Epithelial cell of prostate (primary cell): ENCODE measurements around the gene ABHD12.

ENCODE experiments used
- DNase-seq: peaks from one replicate; pipeline ENCODE4 v3.0.0-alpha.2; 2011; ENCODE audit warnings: low read depth, low spot score
- H3K27ac ChIP-seq: fragments of 450-650 bp; 2 replicates; pipeline ENCODE4 v1.5.1; 2017; ENCODE audit warnings: mild to moderate bottlenecking

The ABHD12 gene

DNA sequence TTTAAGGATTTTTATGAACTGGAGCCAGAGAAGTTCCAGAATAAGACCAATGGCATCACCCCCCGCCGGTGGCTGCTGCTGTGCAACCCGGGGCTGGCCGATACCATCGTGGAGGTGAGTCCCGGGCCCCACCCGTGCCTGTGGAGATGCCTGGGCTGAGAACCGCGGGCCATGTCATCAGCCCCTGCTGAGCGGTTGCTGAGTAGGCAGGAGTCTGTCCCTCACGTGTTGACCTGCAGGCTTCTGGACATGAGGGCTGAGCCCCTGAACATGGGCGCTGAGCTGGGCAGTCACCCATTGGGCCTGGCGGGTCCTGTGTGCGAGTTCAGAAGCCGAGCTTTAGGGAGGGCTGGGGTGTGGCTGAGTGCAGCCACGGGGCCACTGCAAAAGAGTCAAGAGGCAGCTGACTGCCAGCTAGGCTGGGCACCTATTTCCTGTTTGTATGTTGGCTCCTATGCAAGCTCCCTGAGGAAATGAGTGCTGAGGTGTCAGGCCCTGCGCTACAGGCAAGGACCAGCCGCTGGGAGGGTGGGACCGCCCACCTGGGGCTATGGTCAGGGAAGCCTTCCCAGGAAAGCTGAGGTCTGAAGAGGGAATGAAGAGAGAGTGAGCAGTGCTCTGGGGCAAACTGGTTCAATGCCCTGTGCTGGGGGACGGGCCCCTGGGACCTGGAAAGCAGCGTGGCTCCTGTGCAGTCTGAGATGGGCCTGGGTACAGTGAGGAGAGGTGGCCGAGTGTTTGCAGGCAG is 108.4 kb downstream of the ABHD12 start:
- no peak for DNase-seq

GRCh38 chr20:25281541-25281991 is 109.1 kb downstream of the ABHD12 start:
- H3K27ac ChIP-seq, result peak overlapping the region; percentile 16
- DNase-seq, result no peak

More for the DNA sequence above, 108.4 kb downstream of the ABHD12 start:
- H3K27ac ChIP-seq, result peak overlapping the region; percentile 16

GRCh38 chr20:25280574-25281535 is 109.8 kb downstream of the ABHD12 start:
- no peak for DNase-seq

GRCh38 chr20:25280051-25280573 is 110.5 kb downstream of the ABHD12 start:
- no peak for DNase-seq
- H3K27ac ChIP-seq, result peak overlapping the region; percentile 58

More at GRCh38 chr20:25280574-25281535, 109.8 kb downstream of the ABHD12 start:
- H3K27ac ChIP-seq, result peak overlapping the region; percentile 58

GRCh38 chr20:25279403-25279802 is 111.2 kb downstream of the ABHD12 start:
- DNase-seq, result no peak
- H3K27ac ChIP-seq, result peak overlapping the region; percentile 58

GRCh38 chr20:25278636-25279361 is 111.8 kb downstream of the ABHD12 start:
- no peak for DNase-seq
- H3K27ac ChIP-seq, result peak overlapping the region; percentile 58

DNA sequence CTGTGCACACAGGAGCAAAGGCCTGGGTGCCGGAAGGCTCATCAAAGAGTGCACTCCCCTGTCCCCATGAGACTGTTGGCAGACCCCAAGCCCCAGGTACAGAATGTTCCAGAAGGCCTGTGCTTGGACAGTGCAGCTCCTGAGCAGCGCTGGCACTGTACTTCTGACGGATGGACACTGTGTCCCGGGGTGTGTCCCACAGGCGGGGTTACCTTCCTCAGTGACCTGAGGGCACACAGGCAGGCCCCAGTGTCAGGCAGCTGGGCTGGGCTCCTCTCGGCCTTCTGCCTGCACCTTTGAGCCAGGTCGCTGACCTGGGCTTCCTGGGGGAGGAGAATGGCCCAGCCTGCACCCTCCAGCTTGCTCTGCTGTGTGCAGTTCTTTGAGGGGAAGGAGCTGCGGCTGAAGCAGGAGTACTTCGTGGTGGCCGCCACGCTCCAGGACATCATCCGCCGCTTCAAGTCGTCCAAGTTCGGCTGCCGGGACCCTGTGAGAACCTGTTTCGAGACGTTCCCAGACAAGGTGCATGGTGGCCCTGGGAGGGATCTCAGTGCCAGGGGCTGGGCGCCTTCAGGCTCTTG is 112.6 kb downstream of the ABHD12 start:
- no peak for DNase-seq
- H3K27ac ChIP-seq, result no peak overlapping the region

GRCh38 chr20:25277051-25277801 is 113.4 kb downstream of the ABHD12 start:
- no peak for DNase-seq
- no peak overlapping the region for H3K27ac ChIP-seq

DNA sequence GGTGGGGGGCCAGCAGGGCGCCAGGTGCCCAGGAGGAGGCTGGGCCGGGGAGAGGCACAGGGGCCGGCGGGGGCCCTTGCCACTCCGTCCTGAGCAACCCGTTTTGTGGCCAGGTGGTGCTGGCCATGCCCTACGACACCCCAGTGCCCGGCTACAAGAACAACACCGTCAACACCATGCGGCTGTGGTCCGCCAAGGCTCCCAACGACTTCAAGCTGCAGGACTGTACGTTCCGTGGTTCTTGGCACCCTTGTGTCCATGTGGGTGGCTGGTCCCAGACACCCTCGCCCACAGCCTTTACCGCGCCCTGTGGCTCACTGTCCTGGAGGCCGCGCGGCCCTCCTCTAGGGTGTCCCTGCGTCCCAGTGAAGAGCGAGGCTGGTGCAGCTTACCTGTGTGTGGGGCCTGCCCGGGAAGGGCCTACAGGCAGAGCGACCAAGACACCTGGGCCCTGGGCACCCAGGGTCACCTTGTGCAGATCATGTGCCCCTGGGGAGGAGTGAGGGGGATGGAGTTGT is 114.0 kb downstream of the ABHD12 start:
- DNase-seq, result no peak

DNA sequence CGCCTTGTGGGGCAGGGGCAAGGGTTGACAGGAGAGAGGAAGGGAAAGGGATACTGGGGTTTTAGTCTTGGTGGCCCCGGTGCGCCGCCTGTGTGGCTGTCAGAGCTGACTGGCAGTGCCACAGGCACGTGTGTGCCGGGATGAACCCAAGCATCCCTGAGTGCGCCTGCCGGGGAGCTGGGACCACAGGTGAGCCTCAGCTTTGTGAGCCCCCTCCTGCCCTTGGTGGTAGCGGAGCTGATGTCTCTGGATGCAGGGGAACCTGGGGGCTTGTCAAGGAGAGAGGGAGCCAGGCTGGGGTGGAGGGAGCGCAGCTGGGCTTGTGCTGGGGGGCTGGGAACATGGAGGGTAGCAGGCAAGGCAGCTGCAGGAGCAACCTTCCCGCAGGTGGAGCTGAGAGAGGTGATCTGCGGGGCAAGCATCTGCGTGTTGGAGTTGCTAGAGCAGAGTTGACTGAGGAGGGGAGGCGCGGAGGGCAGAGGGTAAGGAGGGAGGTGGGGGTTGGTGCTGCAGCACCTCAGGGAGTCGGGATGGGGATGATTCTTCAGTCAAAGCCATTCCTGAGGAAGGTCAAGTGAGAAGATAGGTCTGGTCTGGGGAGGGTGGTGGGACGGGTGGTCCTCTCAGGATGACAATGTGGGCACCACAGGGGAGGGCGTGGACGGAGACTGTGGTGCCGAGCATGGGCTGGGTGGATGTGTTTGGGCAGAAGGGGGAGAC is 114.7 kb downstream of the ABHD12 start:
- no peak for DNase-seq
- H3K27ac ChIP-seq, result no peak overlapping the region

More for the DNA sequence above, 114.0 kb downstream of the ABHD12 start:
- no peak overlapping the region for H3K27ac ChIP-seq

DNA sequence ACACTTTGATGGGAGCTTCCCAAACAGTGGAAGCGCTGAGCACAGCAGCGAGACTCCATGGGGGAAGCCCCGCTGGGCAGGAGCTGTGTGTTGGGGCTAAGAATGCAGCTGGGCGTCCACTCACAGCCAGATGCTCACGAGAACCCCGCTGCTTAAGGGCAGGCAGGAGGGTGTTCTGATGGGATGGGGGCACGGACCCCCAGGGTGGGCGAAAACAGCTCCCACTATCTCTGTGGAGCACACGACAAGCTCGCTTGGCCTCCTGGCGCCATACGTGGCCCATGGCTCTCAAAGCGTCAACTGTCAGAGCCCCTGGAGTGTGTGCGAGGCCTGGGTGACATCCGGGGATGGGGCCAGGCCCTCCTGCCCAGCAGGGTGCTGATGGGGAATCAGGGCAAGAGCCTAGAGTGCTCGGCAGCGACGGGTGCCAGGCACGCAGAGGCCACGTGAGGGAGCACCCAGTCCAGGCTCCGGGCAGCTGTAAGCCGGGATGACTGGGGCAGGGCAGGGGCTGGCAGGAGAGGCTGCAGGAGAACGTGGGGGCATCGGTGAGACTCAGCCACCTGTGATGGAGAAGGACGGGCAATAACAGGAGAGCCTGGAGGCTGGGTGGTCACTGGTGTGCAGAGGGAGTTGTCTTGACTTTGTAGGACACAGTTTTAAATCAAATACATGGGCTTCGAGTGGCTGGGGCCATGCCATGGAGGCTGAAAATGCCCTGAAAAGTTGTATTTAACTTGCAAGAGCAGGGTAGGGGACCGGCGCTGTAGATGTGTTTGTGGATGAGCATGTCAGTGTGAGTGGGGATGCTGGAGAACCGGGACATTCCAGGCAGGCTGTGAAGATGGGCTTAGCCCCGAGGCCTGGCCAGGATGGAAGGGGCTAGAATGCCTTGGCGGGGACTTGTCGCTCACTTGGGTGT is 115.5 kb downstream of the ABHD12 start:
- no peak for DNase-seq
- H3K27ac ChIP-seq, result no peak overlapping the region

GRCh38 chr20:25274481-25274880 is 116.2 kb downstream of the ABHD12 start:
- no peak overlapping the region for H3K27ac ChIP-seq
- DNase-seq, result no peak

DNA sequence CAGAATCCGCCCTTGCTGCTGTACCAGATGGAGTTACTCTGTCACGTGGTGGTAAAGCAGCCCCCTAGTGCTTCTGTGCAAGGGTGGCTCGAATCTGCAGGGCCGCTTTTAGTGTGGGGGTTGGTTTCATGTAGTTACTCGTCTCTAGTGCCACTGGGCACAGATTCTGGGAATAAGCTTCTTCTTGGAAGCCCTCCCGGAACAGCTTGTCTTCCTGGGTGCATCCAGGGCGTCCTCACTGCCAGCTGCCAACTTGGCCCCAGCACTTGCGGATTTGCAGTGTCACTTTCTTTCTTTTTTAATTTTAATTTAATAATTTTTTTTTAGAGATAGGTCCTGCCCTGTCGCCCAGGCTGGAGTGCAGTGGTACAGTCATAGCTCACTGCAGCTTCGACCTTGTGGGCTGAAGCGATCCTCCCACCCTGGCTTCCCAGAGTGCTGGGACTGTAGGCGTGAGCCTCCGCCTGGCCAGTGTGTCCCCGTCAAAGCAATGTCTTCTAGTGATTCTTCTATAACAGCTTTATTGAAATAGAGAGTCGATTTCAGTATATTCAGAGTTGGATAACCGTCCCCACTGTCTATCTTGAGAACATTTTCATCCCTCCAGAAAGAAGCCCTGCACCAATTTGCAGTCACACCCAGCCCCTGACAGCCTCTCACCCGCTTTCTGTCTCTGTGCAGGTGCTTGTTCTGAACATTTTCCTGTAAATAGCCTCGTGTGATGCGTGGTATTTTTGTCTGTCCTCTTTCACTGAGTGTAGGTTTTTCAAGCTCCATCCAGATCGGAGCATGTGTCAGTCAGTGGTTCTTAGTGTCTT is 116.9 kb downstream of the ABHD12 start:
- no peak overlapping the region for H3K27ac ChIP-seq
- DNase-seq, result no peak

GRCh38 chr20:25273046-25273445 is 117.6 kb downstream of the ABHD12 start:
- DNase-seq, result no peak
- no peak overlapping the region for H3K27ac ChIP-seq

DNA sequence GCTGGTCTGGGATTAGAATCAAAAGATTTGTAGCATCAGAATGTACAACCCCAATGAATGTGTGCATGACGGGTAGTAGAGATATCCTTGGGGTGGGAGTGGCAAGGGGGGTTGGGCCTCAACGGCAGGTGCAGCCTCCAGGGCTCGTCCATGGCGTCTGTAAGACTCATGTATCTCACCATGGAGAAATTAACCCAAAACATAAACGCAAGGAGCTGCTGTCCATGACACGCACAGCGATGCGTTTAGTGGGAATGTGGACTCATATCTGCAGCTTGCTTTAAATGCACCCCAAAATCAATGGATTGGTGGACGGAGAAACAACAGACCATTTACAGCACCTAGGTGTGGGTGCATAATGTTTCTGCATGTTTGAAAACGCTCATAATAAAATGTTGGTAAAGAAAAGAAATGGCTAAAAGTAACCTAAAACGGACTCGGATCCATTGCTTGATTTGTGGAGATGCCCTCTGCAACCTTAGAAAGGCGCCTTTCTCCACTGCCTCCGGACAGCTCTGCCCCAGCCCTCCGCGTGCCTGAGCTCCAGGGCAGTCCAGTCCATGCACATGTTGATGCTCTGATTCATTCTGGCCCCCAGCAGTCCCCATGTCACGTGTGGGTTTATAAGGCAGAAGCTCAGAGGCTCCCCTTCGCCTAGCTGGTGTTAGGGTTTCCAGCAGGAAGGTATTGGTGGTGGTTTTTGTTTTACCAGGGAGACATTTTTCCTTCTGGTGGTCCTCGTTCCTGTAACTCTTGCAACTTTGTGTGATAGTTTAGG is 118.2 kb downstream of the ABHD12 start:
- DNase-seq, result no peak
- H3K27ac ChIP-seq, result no peak overlapping the region
